Chondrocyte (in vitro differentiated cells): ENCODE results near the gene TBC1D8. TPM values are rescaled to one million over a fixed set of nuclear protein-coding genes. Genes with fewer than 3 reads are reported as not detected.

Experiments
- DNase-seq: peaks from one replicate; pipeline ENCODE4 v3.0.0; 2021; ENCODE audit warnings: mixed read lengths, low spot score
- H3K27ac Mint-ChIP-seq: one replicate; pipeline ENCODE4 v1.8.0; 2021; ENCODE audit warnings: mild to moderate bottlenecking, moderate library complexity, mixed read lengths; ENCODE audit not compliant: unreplicated experiment
- H3K27me3 Mint-ChIP-seq: 2 replicates; pipeline ENCODE4 v1.8.0; 2021; ENCODE audit warnings: low read depth, mixed read lengths
- H3K36me3 Mint-ChIP-seq: 2 replicates; pipeline ENCODE4 v1.8.0; 2021; ENCODE audit warnings: low read depth, mixed read lengths
- H3K4me1 Mint-ChIP-seq: 2 replicates; pipeline ENCODE4 v1.8.0; 2021; ENCODE audit warnings: low read depth, mild to moderate bottlenecking, mixed read lengths
- H3K4me3 Mint-ChIP-seq: one replicate; pipeline ENCODE4 v1.8.0; 2021; ENCODE audit warnings: mild to moderate bottlenecking, moderate library complexity, mixed read lengths; ENCODE audit not compliant: unreplicated experiment
- H3K9me3 Mint-ChIP-seq: 2 replicates; pipeline ENCODE4 v1.8.0; 2021; ENCODE audit warnings: low read depth, mixed read lengths
- total RNA-seq: library from RNA; stranded (reverse); gene quantifications from 3 replicates; pipeline ENCODE4 v1.2.1, GENCODE V29; 2021
- TF ChIP-seq, protein P1 (sequence below): fragments of 200-600 bp; sonication (generic); IDR thresholded peaks from 2 replicates; pipeline ENCODE4 v1.5.0; 2021; ENCODE audit warnings: antibody characterized with exemption, mild to moderate bottlenecking, moderate library complexity

Gene TBC1D8
- total RNA-seq, 1 donor from 2014 or later: 8.2 TPM

DNA sequence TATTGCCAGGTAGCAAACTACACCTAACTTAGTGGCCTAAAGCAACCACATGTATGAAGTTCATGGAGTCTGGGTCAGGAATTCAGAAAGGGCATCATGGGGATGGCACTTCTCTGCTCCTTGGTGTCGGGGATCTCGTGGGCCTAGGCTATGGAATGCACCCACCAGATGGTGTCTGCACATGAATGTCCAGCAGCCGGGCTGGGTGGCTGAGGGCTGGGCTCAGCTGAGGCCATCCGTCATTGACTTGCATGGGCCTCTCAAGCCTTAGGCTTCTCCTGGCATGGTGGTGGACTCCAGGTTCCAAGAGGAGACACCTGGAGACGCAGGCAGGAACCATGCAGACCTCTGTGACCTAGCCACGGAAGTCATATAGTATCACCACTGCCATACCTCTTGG is 175.1 kb downstream of the TBC1D8 start:
- Mint-ChIP-seq H3K4me1 (peaks cover 25% of the 10 kb centered on the region), H3K27ac (no peak overlapping the region), H3K9me3 (no peaks in the 10 kb centered on the region)

DNA sequence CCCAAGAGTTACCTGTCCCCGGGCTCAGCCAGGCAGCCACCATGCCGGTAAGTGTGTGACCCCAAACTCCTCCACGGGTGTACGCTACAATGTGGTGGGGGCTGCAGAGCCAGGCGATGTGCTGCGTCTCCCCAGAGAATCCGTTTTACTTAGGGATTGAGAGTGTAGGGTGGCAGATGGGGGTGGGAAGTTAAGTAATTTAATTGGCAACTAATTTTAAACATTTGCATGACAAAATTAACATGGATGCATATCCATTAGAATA is 175.7 kb downstream of the TBC1D8 start:
- DNase-seq: no peak
- Mint-ChIP-seq H3K36me3 (peaks cover 25% of the 10 kb centered on the region), H3K9me3 (no peaks in the 10 kb centered on the region), H3K27ac (no peak overlapping the region), H3K27me3 (no peaks in the 10 kb centered on the region), H3K4me3 (no peak overlapping the region), H3K4me1 (peaks cover 25% of the 10 kb centered on the region)
- TF ChIP-seq, protein P1, sequence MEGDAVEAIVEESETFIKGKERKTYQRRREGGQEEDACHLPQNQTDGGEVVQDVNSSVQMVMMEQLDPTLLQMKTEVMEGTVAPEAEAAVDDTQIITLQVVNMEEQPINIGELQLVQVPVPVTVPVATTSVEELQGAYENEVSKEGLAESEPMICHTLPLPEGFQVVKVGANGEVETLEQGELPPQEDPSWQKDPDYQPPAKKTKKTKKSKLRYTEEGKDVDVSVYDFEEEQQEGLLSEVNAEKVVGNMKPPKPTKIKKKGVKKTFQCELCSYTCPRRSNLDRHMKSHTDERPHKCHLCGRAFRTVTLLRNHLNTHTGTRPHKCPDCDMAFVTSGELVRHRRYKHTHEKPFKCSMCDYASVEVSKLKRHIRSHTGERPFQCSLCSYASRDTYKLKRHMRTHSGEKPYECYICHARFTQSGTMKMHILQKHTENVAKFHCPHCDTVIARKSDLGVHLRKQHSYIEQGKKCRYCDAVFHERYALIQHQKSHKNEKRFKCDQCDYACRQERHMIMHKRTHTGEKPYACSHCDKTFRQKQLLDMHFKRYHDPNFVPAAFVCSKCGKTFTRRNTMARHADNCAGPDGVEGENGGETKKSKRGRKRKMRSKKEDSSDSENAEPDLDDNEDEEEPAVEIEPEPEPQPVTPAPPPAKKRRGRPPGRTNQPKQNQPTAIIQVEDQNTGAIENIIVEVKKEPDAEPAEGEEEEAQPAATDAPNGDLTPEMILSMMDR: no peak

More for the DNA sequence above, 175.1 kb downstream of the TBC1D8 start:
- no peak overlapping the region for H3K4me3 Mint-ChIP-seq
- H3K27me3 Mint-ChIP-seq: no peaks in the 10 kb centered on the region
- peak; percentile 72 for DNase-seq
- TF ChIP-seq, protein P1: no peak
- peaks cover 24% of the 10 kb centered on the region for H3K36me3 Mint-ChIP-seq

DNA sequence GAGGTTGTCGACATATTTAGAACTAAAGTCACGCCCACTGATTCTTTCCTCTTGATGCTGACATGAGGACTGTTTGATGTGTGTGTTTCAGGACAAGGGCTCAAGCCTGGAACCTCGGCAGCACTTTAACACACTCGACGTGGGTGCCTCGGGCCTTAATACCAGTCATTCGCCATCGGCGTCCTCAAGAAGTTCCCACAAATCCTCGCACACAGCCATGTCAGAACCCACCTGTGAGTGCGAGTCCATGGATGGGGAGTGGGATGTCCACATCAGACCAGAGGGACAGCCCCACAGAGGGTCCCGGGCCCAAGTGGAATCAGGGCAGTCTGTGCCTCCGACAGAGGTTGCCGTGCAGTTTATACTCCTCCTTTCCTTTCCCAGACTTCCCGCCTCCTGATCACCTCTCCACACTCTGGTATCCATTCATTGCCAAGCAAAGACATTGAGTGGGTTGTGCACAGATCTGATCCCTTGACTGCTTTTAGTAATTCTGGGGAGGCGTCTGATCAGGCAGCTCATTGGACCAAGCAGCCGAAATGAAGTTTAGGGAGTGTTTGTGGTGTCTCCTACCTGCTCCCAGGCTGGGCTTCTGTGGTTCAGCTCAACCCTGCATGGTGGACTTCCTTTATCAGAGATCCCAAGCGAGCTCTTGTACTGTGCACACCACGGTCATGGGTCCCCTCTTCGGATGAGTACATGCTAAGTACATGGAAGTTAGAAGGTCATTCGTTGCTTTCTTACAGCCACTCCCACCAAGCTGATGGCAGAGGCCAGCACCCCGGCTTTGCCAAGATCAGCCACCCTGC is 176.3 kb downstream of the TBC1D8 start:
- no peak overlapping the region for H3K4me3 Mint-ChIP-seq
- no peaks in the 10 kb centered on the region for H3K27me3 Mint-ChIP-seq
- no peak for DNase-seq
- H3K4me1 Mint-ChIP-seq: peaks cover 25% of the 10 kb centered on the region
- H3K36me3 Mint-ChIP-seq: peaks cover 28% of the 10 kb centered on the region
- H3K9me3 Mint-ChIP-seq: no peaks in the 10 kb centered on the region
- TF ChIP-seq, protein P1: no peak
- no peak overlapping the region for H3K27ac Mint-ChIP-seq

DNA sequence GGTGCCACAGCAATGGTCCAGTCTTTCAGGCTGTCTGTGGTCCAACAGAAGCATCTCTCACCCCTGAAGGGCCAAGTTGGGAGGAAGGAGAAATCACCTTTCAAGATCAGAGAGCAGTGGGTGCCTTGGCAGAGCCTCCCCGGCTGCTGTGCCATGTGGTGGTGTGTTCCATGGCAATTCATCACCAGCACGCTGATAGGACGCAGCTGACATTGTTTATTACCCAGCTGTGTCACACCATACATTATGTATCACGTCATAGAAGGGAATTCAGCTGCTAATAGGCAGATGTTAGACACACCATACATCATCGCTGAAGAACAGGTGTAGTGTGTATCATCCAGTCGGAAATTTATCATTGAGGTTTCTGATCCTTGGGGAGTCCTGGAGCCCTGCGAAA is 178.7 kb downstream of the TBC1D8 start:
- TF ChIP-seq, protein P1: no peak
- no peak overlapping the region for H3K27ac Mint-ChIP-seq
- H3K4me1 Mint-ChIP-seq: peaks cover 10% of the 10 kb centered on the region
- H3K36me3 Mint-ChIP-seq: peaks cover 40% of the 10 kb centered on the region
- H3K9me3 Mint-ChIP-seq: no peaks in the 10 kb centered on the region
- no peaks in the 10 kb centered on the region for H3K27me3 Mint-ChIP-seq
- no peak overlapping the region for H3K4me3 Mint-ChIP-seq
- no peak for DNase-seq

DNA sequence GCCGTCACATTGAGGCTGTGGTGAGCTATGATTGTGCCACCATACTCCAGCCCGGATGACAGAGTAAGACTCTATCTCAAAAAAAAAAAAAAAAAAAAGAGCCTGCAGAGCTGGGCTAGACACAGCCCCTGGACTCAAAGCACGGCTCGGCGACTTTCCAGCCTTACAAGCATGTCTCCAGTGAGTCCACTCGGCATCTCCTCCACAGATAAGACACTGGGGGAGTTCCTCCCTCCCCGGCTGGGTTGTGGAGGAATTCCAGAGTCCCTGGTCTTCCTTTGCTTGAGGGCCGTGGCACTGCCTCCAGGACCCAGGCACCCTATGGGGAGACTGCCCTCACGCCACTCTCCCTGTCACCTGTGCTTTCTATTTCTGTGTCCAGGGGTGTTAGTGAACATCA is 180.0 kb downstream of the TBC1D8 start:
- TF ChIP-seq, protein P1: no peak
- H3K4me1 Mint-ChIP-seq: no peaks in the 10 kb centered on the region

More for the DNA sequence above, 180.0 kb downstream of the TBC1D8 start:
- Mint-ChIP-seq H3K27me3 (no peaks in the 10 kb centered on the region), H3K36me3 (peaks cover 36% of the 10 kb centered on the region), H3K4me3 (no peak overlapping the region), H3K9me3 (no peaks in the 10 kb centered on the region), H3K27ac (no peak overlapping the region)
- peak; percentile 63 for DNase-seq
